IPS-20b (cell line): ENCODE data around the gene DEDD2.
A peak's percentile ranks its signal among the peaks of the same experiment; 100 is the strongest.

ENCODE experiments used
- H3K27ac ChIP-seq: one replicate; pipeline ENCODE4 v1.5.1; 2013; ENCODE audit warnings: low read length
- H3K27me3 ChIP-seq: 2 replicates; pipeline ENCODE4 v1.6.1; 2013; ENCODE audit warnings: mild to moderate bottlenecking, low read length, inconsistent platforms; ENCODE audit not compliant: insufficient read depth
- H3K36me3 ChIP-seq: 2 replicates; pipeline ENCODE4 v1.6.1; 2013; ENCODE audit warnings: low read depth, mild to moderate bottlenecking, inconsistent platforms, low read length, moderate library complexity; ENCODE audit not compliant: insufficient read depth
- H3K4me1 ChIP-seq: 2 replicates; pipeline ENCODE4 v1.6.1; 2013; ENCODE audit warnings: mild to moderate bottlenecking, control low read depth, inconsistent platforms, low read length, moderate library complexity; ENCODE audit not compliant: insufficient read depth
- H3K4me3 ChIP-seq: 2 replicates; pipeline ENCODE4 v1.5.1; 2013; ENCODE audit warnings: mild to moderate bottlenecking, low read length, inconsistent platforms
- H3K9ac ChIP-seq: 2 replicates; pipeline ENCODE4 v1.6.1; 2013; ENCODE audit warnings: low read depth, mild to moderate bottlenecking, inconsistent platforms, low read length, moderate library complexity
- H3K9me3 ChIP-seq: 2 replicates; pipeline ENCODE4 v1.6.1; 2013; ENCODE audit warnings: mild to moderate bottlenecking, low read depth, low read length, inconsistent platforms; ENCODE audit not compliant: insufficient read depth

The DEDD2 gene

DNA sequence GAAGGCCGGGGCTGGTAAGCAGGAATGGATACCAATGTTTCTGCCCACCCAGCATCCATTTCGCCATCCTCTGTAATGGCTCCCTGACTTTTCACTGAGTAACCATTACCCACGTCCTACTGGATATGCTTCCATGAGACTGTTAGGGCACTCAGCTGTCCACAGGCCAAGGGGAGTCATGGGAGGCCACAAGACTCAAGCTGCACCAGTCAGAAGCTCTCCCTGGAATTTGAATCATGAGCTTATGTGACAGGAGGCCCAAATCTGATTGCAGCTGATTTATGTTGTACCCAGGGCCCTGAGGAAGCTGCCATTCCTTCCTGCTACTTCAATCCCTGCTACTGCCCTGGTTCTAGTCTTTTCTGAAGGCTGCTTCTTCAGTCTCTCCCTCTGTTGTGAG lies 28.3 kb downstream of the DEDD2 start:
- no peaks in the 10 kb centered on the region for H3K36me3 ChIP-seq
- no peaks in the 10 kb centered on the region for H3K4me1 ChIP-seq
- no peaks in the 10 kb centered on the region for H3K9me3 ChIP-seq
- H3K27ac ChIP-seq: no peak overlapping the region
- no peak overlapping the region for H3K4me3 ChIP-seq
- H3K27me3 ChIP-seq: peaks cover 4% of the 10 kb centered on the region
- H3K9ac ChIP-seq: no peak overlapping the region

DNA sequence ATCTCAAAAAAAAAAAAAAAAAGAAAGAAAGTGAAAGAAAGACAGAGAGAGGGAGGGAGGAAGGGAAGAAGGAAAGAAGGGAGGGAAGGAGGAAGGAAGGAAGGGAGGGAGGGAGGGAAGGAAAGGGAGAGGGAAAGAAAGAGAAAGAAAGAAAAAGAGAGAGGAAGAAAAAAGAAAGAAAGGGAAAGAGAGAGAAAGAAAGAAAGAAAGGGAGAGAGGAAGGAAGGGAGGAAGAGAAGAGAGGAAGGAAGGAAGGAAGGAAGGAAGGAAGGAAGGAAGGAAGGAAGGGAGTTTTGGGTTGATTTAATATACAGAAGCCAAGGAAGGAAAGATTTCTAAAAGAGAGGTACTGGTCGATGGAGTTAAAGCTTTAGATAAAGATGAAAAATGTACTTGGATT lies 28.8 kb downstream of the DEDD2 start:
- Histone ChIP-seq H3K36me3 (no peaks in the 10 kb centered on the region), H3K27ac (no peak overlapping the region), H3K4me1 (no peaks in the 10 kb centered on the region), H3K27me3 (peaks cover 4% of the 10 kb centered on the region), H3K9ac (no peak overlapping the region), H3K4me3 (no peak overlapping the region), H3K9me3 (no peaks in the 10 kb centered on the region)

DNA sequence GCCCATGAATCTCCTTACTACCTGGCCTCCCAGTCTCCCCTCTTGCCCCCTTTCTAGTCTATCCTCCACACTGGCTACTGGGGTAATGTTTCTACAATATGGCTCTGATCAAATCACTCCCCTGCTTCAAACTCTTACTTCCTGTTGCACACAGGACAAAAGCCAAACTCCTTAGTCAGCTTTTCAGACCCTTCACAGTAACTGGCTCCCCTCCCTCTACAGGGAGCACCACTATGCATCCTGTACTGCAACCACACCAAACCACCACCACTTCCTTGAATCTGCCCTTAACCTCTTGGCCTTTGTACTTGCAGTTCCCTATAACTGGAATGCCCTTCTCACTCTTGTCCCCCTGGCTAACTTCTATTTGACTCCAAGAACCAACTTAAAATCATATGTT lies 32.2 kb downstream of the DEDD2 start:
- Histone ChIP-seq H3K4me3 (no peak overlapping the region), H3K27ac (no peak overlapping the region), H3K9me3 (no peaks in the 10 kb centered on the region), H3K4me1 (no peaks in the 10 kb centered on the region), H3K36me3 (no peaks in the 10 kb centered on the region), H3K27me3 (peaks cover 32% of the 10 kb centered on the region), H3K9ac (no peak overlapping the region)

DNA sequence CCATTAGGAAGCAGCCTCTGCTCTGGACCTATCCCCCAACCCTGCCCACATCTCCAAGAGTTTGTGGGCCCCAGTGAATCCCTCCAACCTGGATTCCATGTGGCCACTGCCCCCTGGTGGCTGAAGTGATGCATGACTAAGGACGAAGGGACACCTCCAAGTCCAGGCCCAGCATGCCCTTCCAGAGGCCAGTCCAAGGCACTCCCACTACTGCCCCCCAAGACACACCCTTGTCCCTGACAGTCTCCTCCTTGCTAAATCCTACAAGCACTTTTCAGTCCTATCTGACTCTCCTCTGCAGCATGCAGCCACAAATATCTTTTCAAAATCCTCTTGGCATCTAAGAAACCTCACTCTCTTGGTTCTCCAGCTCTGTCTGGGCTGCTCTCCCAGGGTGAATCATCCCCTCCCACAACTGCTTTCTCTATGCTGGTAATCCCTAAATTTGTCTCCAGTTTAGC lies 33.0 kb downstream of the DEDD2 start:
- Histone ChIP-seq H3K27ac (no peak overlapping the region), H3K4me3 (no peak overlapping the region), H3K9ac (no peak overlapping the region), H3K36me3 (no peaks in the 10 kb centered on the region), H3K4me1 (no peaks in the 10 kb centered on the region; the same call in 1 of the 2 replicates), H3K27me3 (peaks cover 41% of the 10 kb centered on the region), H3K9me3 (no peaks in the 10 kb centered on the region)

DNA sequence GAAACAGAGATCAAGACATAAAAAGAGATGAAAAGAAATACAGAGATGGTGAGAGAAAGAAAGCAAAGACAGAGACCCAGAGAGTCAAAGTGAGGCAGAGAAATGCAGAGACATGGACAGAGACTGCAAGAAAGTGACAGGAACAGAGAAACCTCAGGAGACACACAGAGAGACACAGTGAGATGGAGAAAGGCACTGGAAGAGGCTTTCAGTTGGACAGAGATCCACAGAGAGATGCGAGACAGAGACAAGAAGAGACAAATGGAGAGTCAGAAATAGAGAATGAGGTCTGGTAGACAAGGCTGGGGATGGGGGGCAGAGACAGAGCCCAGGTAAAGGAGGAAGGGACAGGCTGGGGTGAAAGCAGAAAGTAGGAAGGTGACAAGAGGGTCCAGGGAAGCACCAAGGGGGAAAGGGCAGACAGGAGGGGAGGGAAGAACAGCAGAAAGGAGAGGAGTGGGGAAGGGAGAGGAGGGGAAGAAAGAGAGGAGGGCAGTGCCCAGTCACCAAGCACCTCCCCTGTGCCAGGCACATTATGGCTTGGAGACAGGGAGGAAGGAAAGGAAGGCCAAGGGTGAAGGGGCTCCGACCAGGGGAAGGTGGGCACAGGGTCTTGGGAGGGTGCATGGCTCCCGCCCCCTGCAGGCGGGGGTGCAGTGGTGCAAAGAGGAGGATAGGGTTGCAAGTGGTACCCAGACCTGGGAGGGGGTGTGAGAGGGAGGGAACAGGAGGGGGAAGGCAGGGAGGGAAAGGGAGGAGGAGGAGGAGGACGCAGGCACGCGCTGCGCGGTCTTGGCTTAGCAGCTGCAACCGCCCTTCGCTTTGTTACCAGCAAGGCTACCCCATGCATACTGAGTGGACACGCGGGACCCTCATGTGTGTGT lies 38.4 kb downstream of the DEDD2 start:
- H3K36me3 ChIP-seq: no peaks in the 10 kb centered on the region
- no peaks in the 10 kb centered on the region for H3K9me3 ChIP-seq
- no peak overlapping the region for H3K9ac ChIP-seq
- peaks cover 88% of the 10 kb centered on the region for H3K27me3 ChIP-seq
- no peak overlapping the region for H3K27ac ChIP-seq
- peaks cover 2% of the 10 kb centered on the region; the same call in 1 of the 2 replicates for H3K4me1 ChIP-seq
- H3K4me3 ChIP-seq: no peak overlapping the region

DNA sequence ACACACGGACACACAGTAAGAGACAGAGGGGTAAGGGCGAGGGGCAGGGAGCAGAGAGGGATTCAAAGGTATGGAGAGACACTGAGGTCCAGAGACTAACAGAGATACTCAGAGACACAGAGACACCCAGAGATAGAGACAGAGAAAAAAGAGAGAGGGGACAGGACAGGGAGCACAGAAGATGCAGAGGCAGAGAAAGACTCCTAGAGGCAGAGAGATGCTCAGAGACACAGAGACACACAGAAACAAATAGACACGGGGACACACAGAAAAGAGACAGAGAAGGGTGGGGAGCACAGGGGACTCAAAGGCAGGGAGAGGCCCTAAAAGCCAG lies 39.8 kb downstream of the DEDD2 start:
- H3K27me3 ChIP-seq: peaks cover 95% of the 10 kb centered on the region
- peaks cover 2% of the 10 kb centered on the region; the same call in 1 of the 2 replicates for H3K4me1 ChIP-seq
- H3K27ac ChIP-seq: no peak overlapping the region
- H3K4me3 ChIP-seq: peak overlapping the region; percentile 57; the same call in 1 of the 2 replicates
- H3K9me3 ChIP-seq: no peaks in the 10 kb centered on the region
- no peak overlapping the region for H3K9ac ChIP-seq
- no peaks in the 10 kb centered on the region for H3K36me3 ChIP-seq

DNA sequence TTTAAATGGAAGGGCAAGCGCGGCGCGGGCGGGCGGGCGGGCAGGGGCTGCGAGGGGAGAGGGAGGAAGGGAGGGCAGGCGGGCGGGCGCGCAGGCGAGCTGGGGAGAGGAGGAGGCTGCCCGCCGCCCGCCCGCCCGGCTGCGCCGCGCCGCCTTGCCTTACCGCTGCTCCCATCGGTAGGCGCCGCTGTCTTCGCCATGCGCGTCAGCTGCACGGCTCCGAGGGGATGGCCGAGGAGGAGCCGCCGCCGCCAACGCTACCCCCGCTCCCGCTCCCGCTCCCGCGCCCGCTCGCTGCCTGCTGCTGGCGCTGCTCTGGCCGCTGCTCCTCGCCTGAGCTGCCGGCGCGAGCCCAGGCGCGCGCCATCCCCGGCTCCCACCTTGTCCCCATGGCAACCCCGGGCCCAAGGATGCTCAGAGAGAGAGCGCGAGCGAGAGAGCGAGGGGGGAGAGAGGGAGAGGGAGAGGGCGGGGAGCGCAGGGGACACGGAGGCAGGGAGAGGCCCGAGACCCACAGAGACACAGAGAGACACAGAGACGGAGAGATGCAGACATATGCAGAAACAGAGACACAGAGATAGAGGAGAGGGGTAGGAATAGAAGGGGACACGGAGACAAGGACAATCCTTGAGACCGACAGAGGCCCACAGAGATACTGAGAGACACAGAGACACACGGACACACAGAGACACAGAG lies 40.3 kb downstream of the DEDD2 start:
- Histone ChIP-seq H3K4me1 (peaks cover 2% of the 10 kb centered on the region; the same call in 1 of the 2 replicates), H3K9me3 (no peaks in the 10 kb centered on the region), H3K27me3 (peaks cover 94% of the 10 kb centered on the region), H3K36me3 (no peaks in the 10 kb centered on the region), H3K27ac (no peak overlapping the region), H3K4me3 (peak overlapping the region; percentile 63; the same call in 1 of the 2 replicates), H3K9ac (no peak overlapping the region)

DNA sequence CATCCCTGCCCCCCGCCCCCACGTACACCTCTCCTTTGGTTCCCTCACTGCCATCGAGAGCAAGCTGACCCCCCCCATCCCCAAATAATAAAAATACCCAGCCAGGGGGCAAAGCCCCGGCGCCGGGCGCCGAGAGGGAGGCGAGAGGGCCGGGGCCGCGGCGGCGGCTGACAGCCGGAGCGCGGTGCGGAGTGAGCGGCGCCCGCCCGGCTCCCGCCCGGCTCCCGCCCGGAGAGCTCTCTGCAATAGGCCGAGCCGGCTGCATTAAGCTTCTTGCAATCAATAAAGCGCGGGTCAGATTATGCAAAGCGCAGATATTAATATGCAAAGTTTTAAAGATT lies 40.9 kb downstream of the DEDD2 start:
- Histone ChIP-seq H3K4me1 (peaks cover 2% of the 10 kb centered on the region; the same call in 1 of the 2 replicates), H3K27ac (no peak overlapping the region), H3K9me3 (no peaks in the 10 kb centered on the region), H3K27me3 (peaks cover 89% of the 10 kb centered on the region), H3K36me3 (no peaks in the 10 kb centered on the region), H3K4me3 (peak overlapping the region; percentile 63; the same call in 1 of the 2 replicates), H3K9ac (no peak overlapping the region)

DNA sequence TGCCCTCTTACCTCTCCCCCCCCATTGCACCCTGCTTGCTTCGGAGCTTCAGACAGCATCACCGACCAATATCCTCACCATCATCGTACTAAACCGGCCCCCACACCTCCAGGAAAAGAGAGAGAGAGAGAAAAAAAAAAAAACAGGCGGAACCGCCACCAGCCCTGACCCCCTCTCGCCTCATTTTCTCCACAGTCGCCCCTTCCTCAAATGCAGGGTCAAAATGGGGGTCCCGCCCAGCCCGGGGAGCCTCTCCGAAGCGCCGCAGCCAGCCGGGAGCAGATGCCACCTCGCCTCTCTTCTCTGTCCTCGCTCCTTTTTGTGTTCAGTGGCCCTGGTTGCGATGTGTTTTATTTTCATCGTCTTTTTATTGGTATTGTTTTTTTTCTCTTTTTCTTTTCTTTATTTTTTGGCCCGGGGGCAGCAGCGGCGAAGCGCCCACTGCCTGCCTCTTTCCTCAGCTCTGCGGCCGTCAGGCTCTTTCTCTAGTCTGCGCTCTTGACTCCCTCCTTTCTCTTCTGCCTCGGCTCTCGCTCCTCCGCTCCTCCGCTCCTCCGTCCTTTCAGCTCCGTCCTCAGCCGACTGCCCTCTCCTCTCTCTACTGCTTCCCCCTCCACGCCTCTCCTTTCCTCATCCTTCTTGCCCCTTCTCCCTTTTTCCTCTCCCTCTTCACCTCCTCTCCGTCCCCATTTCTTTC lies 41.4 kb downstream of the DEDD2 start:
- Histone ChIP-seq H3K4me1 (peaks cover 2% of the 10 kb centered on the region; the same call in 1 of the 2 replicates), H3K36me3 (no peaks in the 10 kb centered on the region), H3K9me3 (no peaks in the 10 kb centered on the region), H3K9ac (no peak overlapping the region), H3K27me3 (peaks cover 86% of the 10 kb centered on the region), H3K27ac (no peak overlapping the region), H3K4me3 (peak overlapping the region; percentile 63; the same call in 1 of the 2 replicates)

DNA sequence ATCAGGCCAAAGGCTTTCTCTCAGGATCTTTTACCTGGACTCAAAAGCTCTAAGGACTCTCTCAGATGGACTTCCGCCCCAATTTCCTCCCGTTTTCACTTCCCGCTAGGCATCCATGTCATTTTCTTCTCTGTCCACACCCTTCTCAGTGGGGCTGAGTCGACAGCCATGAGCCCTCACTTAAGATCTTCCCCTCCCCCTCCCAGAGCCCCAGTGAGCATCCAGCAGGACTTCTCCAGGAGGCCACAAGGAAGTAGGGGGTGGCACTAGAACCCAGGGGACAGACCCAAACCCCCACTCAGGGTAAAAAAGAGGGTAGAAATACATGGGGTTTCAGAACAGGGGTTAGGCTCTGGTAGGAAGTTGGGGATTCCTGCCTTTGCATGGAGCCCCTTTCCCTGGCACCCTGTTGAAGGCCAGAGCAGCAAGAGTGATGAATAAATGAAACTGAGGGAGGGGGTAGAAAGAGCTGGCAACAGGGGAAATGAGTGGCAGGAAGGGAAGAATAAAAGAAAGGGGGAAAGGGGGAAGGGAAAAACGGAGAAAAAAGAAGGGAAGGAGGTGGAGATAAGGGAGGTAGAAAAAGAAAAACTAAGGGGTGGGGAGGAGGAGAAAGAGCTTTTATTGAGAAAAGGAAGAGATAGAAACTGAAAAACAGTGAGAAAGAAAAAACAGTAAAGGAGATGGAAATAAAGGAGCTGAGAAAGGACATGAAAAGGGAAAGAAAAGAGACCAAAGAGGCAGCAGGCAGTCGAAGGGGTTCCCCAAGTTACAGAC lies 42.3 kb downstream of the DEDD2 start:
- Histone ChIP-seq H3K9me3 (no peaks in the 10 kb centered on the region), H3K9ac (no peak overlapping the region), H3K36me3 (no peaks in the 10 kb centered on the region), H3K4me3 (no peak overlapping the region; the same call in 1 of the 2 replicates), H3K27ac (no peak overlapping the region), H3K4me1 (peaks cover 2% of the 10 kb centered on the region; the same call in 1 of the 2 replicates), H3K27me3 (peaks cover 77% of the 10 kb centered on the region)

DNA sequence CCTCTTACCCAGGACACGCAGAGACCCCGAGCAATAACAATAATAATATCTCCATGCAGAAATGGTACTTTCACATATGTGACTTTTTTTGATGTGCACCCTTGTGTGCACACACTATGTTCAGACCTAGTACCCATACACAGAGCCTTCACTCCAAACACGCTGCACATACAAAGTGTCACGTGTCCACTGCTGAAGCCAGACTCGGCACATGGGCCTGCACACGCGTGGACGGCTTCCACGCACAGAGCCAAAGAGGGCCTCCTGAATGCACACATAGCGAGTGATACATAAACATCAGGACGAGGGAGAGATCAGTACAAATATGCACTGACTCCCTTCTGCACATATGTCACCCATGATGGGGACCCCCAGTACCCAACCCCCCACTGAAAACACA lies 43.3 kb downstream of the DEDD2 start:
- H3K4me1 ChIP-seq: peaks cover 2% of the 10 kb centered on the region; the same call in 1 of the 2 replicates
- no peak overlapping the region for H3K9ac ChIP-seq
- no peaks in the 10 kb centered on the region for H3K9me3 ChIP-seq
- peaks cover 67% of the 10 kb centered on the region for H3K27me3 ChIP-seq
- H3K36me3 ChIP-seq: no peaks in the 10 kb centered on the region
- H3K4me3 ChIP-seq: no peak overlapping the region
- H3K27ac ChIP-seq: no peak overlapping the region
